HG03354 (cell line): ENCODE data around the gene CDK4.
"Not testable (repeated sequence)": the region's sequence is repeated elsewhere in the genome, so short reads cannot be mapped to it uniquely, and the experiment has no call there.

Experiments used
- ATAC-seq: cut with Tn5 transposase; IDR thresholded peaks from one replicate; pipeline ENCODE4 v1.9.1; 2021; ENCODE audit warnings: mild to moderate bottlenecking; ENCODE audit not compliant: unreplicated experiment, poor library complexity, severe bottlenecking

The CDK4 gene

DNA sequence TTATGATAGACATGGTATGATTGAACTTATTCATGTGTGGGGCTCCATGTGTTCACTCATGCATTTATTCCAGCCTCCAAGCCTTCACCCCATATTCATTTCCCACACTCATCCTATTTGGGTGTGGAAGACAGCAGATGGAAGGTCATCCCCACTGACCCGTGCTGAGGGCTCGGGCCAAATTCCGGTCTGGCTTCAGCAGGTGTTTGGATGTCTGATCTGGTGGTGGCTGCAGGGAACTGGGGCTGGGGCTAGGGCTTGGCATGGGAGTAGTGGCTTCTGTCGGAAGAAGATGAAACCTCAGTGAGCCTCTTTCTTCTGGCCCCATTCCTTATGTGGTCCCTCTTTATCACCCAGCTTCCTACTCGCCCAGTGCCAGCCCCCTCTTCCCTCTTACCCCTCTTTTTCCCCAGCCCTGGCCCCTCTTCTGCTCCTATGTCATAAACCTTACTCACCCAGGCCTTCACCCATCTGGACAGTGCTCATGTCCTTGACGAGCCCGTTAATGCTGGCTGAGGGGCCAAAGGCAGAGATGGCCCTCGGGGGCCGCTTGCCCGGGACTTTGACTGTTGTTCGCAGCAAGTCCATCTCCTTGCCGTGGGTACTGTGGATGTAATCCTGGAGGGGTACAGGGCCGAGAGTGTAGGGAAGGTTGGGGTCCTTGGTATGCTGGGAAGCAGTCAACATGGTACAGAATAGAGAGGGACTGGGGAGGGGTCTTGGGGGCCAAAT lies 21.6 kb downstream of the CDK4 start:
- no peak for ATAC-seq

- ATAC-seq: no peak
These were observed 22.7 kb downstream of the CDK4 start for GRCh38 chr12:57729321-57729844.

GRCh38 chr12:57727758-57728395 lies 24.2 kb downstream of the CDK4 start:
- ATAC-seq: no peak

GRCh38 chr12:57726884-57727757 lies 25.0 kb downstream of the CDK4 start:
- ATAC-seq: no peak

DNA sequence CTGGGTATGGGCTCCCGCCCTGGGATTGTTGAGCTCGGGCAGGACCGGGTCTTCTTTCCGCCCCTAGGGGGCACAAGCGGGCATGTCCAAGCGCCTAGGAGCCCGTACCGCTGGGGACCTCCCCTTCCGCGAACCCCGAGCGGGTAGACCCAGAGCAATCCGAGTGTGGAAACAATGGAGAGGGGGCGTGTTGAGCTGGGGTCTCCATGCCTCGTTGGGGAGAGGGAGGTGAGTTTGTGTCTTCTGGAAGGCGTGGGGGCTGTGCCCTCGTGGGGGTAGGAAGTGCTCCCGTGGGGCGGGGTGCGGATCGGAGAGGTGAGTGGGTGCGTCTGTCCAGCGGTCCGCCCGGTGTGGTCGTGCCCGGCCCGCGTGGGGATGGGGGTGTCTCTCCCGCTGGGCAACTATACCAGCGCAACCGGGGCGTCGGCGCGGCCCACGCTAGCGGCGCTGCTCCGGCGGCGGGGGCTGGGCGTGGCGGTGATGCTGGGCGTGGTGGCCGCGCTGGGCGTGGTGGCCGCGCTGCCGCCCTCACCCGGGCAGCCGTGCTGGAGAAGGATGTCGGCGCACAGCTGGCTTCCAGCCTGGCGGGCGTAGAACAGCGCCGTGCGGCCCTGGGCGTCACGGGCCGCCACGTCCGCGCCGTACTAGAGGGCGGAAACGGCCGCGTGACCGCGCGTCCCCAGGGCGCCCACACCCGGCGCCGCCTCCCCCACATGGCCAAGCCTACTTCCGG lies 25.8 kb downstream of the CDK4 start:
- peak; percentile 68 for ATAC-seq

GRCh38 chr12:57725851-57726150 lies 26.3 kb downstream of the CDK4 start:
- no peak for ATAC-seq

DNA sequence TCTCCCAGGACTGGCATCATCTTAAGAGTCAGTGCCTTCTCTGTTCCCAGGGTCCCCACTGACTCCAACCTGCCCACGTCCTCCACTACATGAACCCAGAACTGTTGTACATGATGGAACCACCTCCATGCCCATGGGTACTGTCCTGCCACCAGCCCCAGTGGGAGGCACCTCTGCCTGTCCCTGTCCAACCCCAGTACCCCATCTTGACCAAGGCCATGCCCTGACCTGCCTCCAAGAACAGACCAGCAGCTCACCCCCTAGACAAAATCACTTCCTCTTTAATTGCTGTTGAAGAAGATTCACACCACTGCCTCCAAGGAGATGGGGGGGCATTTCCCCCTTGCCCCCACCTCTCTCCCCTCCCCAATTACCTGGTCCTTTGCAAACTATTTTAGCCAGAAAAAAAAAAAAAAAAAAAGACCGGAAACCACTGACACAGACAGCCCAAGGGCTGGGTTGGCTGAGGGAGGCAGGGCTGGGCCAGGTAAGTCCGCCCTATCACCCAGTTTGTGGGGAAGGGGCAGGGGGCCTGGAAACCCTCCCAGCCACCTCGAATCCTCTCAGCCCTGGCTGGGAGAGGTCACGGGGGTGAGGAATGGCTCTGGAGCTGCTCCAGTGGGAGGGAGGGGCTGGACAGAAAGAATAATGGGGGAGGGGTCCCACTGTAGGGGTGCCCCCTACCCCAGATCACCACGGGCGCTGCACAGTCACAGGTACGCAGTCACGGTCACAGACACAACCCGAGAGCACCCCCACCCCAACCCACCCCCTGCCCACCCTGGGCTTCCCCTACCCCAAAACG lies 27.0 kb downstream of the CDK4 start:
- ATAC-seq: no peak

- ATAC-seq: no peak
These were observed 27.8 kb downstream of the CDK4 start for GRCh38 chr12:57724003-57724935.

DNA sequence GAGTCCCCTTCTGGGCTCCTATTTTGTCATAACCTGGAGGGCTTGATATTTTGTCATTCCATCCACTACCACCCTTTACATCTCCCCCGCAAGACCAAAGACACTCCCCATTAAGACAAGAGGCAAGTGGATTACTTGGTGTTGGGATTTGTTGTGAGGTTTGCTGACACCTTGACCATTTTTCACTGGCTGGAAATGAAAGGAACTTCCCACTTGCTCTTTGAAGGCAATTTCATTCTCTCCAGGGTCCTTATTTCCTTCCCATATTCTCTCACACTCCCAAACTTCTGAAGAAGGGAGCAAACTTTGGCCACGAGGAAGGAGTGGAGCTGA lies 28.5 kb downstream of the CDK4 start:
- no peak for ATAC-seq

DNA sequence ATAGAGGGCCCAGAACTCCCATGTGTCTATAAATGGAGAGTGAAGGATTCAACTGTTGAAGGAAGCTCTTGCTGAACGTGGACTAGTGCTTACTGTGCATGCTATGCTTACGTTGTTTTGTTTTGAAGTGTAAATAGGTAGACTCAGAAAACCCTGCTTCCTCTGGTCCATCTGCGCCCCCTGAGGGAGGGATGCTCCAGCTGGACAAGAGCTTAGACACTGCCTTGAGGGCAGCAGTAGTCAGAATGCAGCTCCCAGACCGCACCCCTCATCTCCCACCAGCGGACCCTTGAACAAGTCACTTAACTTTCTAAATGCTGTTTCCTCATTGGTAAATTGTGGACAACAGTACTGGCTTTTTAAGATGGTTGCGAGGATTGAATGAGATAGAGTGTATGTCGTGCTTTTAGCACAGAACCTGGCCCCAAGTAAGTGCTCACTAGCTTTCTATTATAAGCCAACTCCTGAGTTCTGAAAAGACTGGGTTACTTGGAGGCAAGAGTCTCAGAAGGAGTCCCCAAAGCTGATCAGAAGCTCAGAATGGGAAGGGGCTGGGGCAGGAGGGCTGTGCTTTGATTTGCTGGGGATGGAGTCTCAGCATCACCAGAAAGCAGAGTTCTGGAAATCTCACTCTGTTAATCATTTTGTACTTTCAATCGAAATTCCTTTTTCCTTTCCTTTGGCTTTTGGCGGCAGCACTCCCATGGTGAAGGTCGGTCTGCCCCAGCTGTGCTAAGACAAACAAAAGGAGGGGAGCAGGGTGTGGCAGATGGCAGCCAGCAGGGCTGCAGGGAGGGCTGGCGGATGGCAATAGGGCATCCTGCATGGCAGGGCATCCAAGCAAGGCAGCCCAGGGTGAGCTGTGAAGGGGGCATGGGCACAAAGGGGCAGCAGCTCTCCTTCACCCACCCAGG lies 29.1 kb downstream of the CDK4 start:
- ATAC-seq: no peak

GRCh38 chr12:57721846-57722608 lies 30.1 kb downstream of the CDK4 start:
- not testable (repeated sequence) for ATAC-seq

GRCh38 chr12:57720606-57721595 lies 31.2 kb downstream of the CDK4 start:
- ATAC-seq: no peak

DNA sequence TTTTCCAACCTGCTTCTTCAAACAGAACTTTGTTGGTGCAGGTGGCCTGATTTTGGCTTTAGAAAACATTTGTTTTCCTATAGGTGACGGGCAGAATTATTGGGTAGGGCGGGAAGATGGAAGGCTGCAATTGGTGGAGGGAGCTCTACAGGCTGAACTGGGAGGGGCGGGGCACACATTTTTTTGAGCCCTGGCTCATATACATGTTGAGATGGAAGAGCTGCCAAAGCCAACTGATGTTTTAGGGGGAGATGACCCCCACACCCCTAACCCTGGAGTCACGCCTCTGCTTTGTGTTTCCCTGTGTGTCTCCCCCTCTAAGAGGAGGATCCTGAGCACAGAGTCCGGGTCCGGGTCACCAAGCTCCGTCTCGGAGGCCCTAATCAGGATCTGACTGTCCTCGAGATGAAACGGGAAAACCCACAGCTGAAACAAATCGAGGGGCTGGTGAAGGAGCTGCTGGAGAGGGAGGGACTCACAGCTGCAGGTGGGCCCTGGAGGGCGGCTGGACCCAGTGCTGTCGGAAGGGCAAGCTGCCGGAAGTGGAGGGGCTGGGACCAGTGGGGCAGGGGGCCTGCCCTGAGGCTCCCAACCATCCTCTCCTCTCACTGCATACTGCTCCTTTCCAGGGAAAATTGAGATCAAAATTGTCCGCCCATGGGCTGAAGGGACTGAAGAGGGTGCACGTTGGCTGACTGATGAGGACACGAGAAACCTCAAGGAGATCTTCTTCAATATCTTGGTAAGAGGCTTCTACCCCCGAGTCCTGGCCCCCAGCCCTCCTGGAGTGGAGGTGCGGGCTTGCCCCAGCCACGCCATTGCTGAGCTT lies 32.1 kb downstream of the CDK4 start:
- no peak for ATAC-seq

- no peak for ATAC-seq
These were observed 33.2 kb downstream of the CDK4 start for GRCh38 chr12:57718641-57719528.
